ENCODE measurements around the gene ATG12. TPM values are rescaled to one million over a fixed set of nuclear protein-coding genes. Genes with fewer than 3 reads are reported as not detected.

The ATG12 gene
- total RNA-seq, 1 experiment from 2014 or later = 39.9 TPM

GRCh38 chr5:115847290-115847689 lies 5.9 kb upstream of the ATG12 start:
- no peak overlapping the region for H3K4me3 Mint-ChIP-seq
- TF ChIP-seq ZNF416 (CRISPR knock-in tag; IDR thresholded peaks at IDR 0.05) (no peak), FOXP1 (CRISPR knock-in tag; IDR thresholded peaks at IDR 0.05; ENCODE audit: borderline replicate concordance) (no peak), TEAD1 (CRISPR knock-in tag; IDR thresholded peaks at IDR 0.05) (no peak), TCF7 (CRISPR knock-in tag; IDR thresholded peaks at IDR 0.05; ENCODE audit: low read depth) (no peak), MLX (CRISPR knock-in tag; IDR thresholded peaks at IDR 0.05) (no peak), AFF4 (CRISPR knock-in tag; IDR thresholded peaks at IDR 0.05; ENCODE audit: borderline replicate concordance) (no peak), ZNF138 (CRISPR knock-in tag; conservative IDR thresholded peaks at IDR 0.05) (no peak), GRHL2 (CRISPR knock-in tag; IDR thresholded peaks at IDR 0.05; ENCODE audit: insufficient replicate concordance, severe bottlenecking) (no peak), ATF3 (CRISPR knock-in tag; conservative IDR thresholded peaks at IDR 0.05) (no peak), HMGXB4 (CRISPR knock-in tag; IDR thresholded peaks at IDR 0.05) (no peak), ATF6 (CRISPR knock-in tag; IDR thresholded peaks at IDR 0.05) (no peak), OVOL2 (CRISPR knock-in tag; IDR thresholded peaks at IDR 0.05; ENCODE audit: borderline replicate concordance) (no peak)
- peaks cover 39% of the 10 kb centered on the region for H3K4me1 Mint-ChIP-seq
- peaks cover 6% of the 10 kb centered on the region for H3K27me3 Mint-ChIP-seq (ENCODE audit: low read depth)
- DNase-seq (ENCODE audit: low spot score) = no peak
- no peak for ATAC-seq
- no peaks in the 10 kb centered on the region for H3K9me3 Mint-ChIP-seq
- CTCF ChIA-PET = no interaction called here
- no peaks in the 10 kb centered on the region for H3K36me3 Mint-ChIP-seq
- POLR2A ChIA-PET = no interaction called here
- H3K27ac Mint-ChIP-seq = no peak overlapping the region

GRCh38 chr5:115844321-115844817 lies 3.0 kb upstream of the ATG12 start:
- no peaks in the 10 kb centered on the region for H3K9me3 Mint-ChIP-seq
- CTCF ChIA-PET = no interaction called here
- peaks cover 6% of the 10 kb centered on the region for H3K27me3 Mint-ChIP-seq (ENCODE audit: low read depth)
- H3K36me3 Mint-ChIP-seq = no peaks in the 10 kb centered on the region
- peaks cover 28% of the 10 kb centered on the region for H3K4me1 Mint-ChIP-seq
- no peak overlapping the region for H3K27ac Mint-ChIP-seq
- DNase-seq (ENCODE audit: low spot score) = no peak
- POLR2A ChIA-PET = no interaction called here
- no peak for TF ChIP-seq NFATC4 (CRISPR knock-in tag; IDR thresholded peaks at IDR 0.05)
- no peak for TF ChIP-seq ZBTB43 (CRISPR knock-in tag; IDR thresholded peaks at IDR 0.05)
- TF ChIP-seq ETV6 (CRISPR knock-in tag; IDR thresholded peaks at IDR 0.05) = no peak
- no peak for TF ChIP-seq HMGXB4 (CRISPR knock-in tag; IDR thresholded peaks at IDR 0.05)
- TF ChIP-seq TEAD4 (CRISPR knock-in tag; IDR thresholded peaks at IDR 0.05) = no peak
- TF ChIP-seq EMX1 (CRISPR knock-in tag; IDR thresholded peaks at IDR 0.05) = no peak
- TF ChIP-seq HMGA2 (CRISPR knock-in tag; IDR thresholded peaks at IDR 0.05) = no peak
- no peak for TF ChIP-seq MAX (CRISPR knock-in tag; IDR thresholded peaks at IDR 0.05)
- no peak for TF ChIP-seq RORB (CRISPR knock-in tag; IDR thresholded peaks at IDR 0.05)
- TF ChIP-seq JUN (CRISPR knock-in tag; IDR thresholded peaks at IDR 0.05) = no peak
- no peak for TF ChIP-seq TCF7 (CRISPR knock-in tag; IDR thresholded peaks at IDR 0.05; ENCODE audit: low read depth)
- no peak for ATAC-seq
- H3K4me3 Mint-ChIP-seq = no peak overlapping the region

All from WTC11 (cell line).